Measurements from ENCODE around the gene EPHB4. TPM values are rescaled to one million over a fixed set of nuclear protein-coding genes. Genes with fewer than 3 reads are reported as not detected.

Gene EPHB4
- total and polyA plus RNA-seq, 2 of the 4 experiments (the other 2 are of a cell fraction) = 34.5 to 36.4 TPM

GRCh38 chr7:100865938-100866728 is 38.8 kb upstream of the EPHB4 start:
- Histone ChIP-seq H3K4me3 (ENCODE audit: insufficient read depth, low read depth, low read length) (no peak overlapping the region), H2BK20ac (ENCODE audit: low read depth, low read length) (peak overlapping the region; percentile 63), H3K4me1 (ENCODE audit: control insufficient read depth, insufficient read depth, low read length) (peaks cover 18% of the 10 kb centered on the region), H4K8ac (ENCODE audit: low read depth in 2 of 2, low read length in 2 of 2) (peak overlapping the region; percentile 58 to 92; a peak in 3 of 4 replicates), H2AFZ (replicated peaks; ENCODE audit: low read length, poor library complexity) (peak overlapping the region; percentile 84), H2BK120ac (ENCODE audit: low read depth, low read length) (peak overlapping the region; percentile 92), H3K27ac (ENCODE audit: insufficient read depth, low read length) (peak overlapping the region; percentile 58), H3K14ac (replicated peaks; ENCODE audit: low read depth, low read length) (peak overlapping the region; percentile 90), H4K5ac (ENCODE audit: low read depth, low read length) (peak overlapping the region; percentile 73), H2BK15ac (ENCODE audit: low read depth, low read length) (peak overlapping the region; percentile 42; the same call in 1 of the 3 replicates), H3K4me2 (ENCODE audit: low read depth, low read length) (no peak overlapping the region), H3K79me1 (ENCODE audit: low read depth in 1 of 2, low read length in 2 of 2) (peaks cover 0 to 36% of the 10 kb centered on the region in 2 experiments; a peak in 2 of 4 replicates), H3K9me3 (ENCODE audit: control insufficient read depth, insufficient read depth, low read length) (no peaks in the 10 kb centered on the region), H2AK5ac (ENCODE audit: low read depth, low read length) (peak overlapping the region; percentile 93), H3K56ac (ENCODE audit: extremely low read depth, insufficient read depth, low read length) (no peak overlapping the region), H3K9ac (ENCODE audit: low read depth, low read length) (peak overlapping the region; percentile 50; the same call in 1 of the 2 replicates), H3K4ac (ENCODE audit: low read depth, low read length) (peak overlapping the region; percentile 94), H3K27me3 (ENCODE audit: control insufficient read depth, insufficient read depth, low read length) (no peaks in the 10 kb centered on the region), H3K18ac (ENCODE audit: low read depth, low read length) (peak overlapping the region; percentile 34; the same call in 1 of the 2 replicates), H3K23ac (ENCODE audit: low read depth, low read length) (0 out of 2 replicates have a peak overlapping the region, but pooled peaks have one; percentile 9), H2AK9ac (replicated peaks; ENCODE audit: low read depth, low read length, poor library complexity) (peak overlapping the region; percentile 100), H3K36me3 (ENCODE audit: control insufficient read depth, insufficient read depth, low read length) (peaks cover 24% of the 10 kb centered on the region), H4K91ac (ENCODE audit: insufficient read depth, low read depth, low read length) (peak overlapping the region; percentile 84), H4K20me1 (ENCODE audit: insufficient read depth, low read length) (0 out of 2 replicates have a peak, but pooled peaks cover 3% of the 10 kb centered on the region), H2BK5ac (ENCODE audit: low read depth, low read length, poor library complexity, severe bottlenecking) (peak overlapping the region; percentile 52), H3K9me1 (ENCODE audit: insufficient read depth, low read length) (peaks cover 4% of the 10 kb centered on the region; the same call in 1 of the 2 replicates)
- CTCF ChIA-PET = interaction anchor here (0.6 to 1.1 kb wide), 2 partner anchors 14 to 273 kb away, joined by 3 to 4 read pairs; partner anchors contain the start of gene SLC12A9
- dilution Hi-C loops (cut with HindIII; ENCODE audit: low sequenced_read_pairs, unreplicated experiment) = no loop called here
- BruUV-seq (replicated peaks) = no TSS peak
- POLR2A ChIA-PET (ENCODE audit: unreplicated experiment) = interaction anchor here (0.7 kb wide), 1 partner anchor 17 kb away, joined by 12 read pairs; no protein-coding TSS in a partner anchor
- in situ Hi-C loops (cut with MboI; ENCODE audit: low sequenced_read_pairs) = loop anchor here (25.0 kb wide), 2 partner anchors 279 to 404 kb away; partner anchors contain the start of genes FBXO24, LRCH4 and SPACDR
- ATAC-seq (ENCODE audit: low read depth) (peak; percentile 0; the same call in 1 of the 2 replicates), DNase-seq (no peak)
- intact Hi-C loops (cut with micrococcal nuclease) = loop anchor here (2.0 kb wide), 1 partner anchor 29 kb away; no protein-coding TSS in a partner anchor
- 76% methylated on average over 19 of the region's 46 CpGs; no CpG with 5 or more reads in 1 of the 2 experiments for WGBS, 2 experiments (ENCODE audit: extremely low coverage in 2 of 2, insufficient read length in 1 of 2)
- TF ChIP-seq RFX5 (IDR thresholded peaks at IDR 0.05; ENCODE audit: low read depth, low read length) = no peak
- no peak for TF ChIP-seq CHD1 (IDR thresholded peaks at IDR 0.05; ENCODE audit: low read depth, low read length)
- no peak for TF ChIP-seq RCOR1 (IDR thresholded peaks at IDR 0.05; ENCODE audit: insufficient replicate concordance, low read length)
- TF ChIP-seq POLR2A (IDR thresholded peaks at IDR 0.05; ENCODE audit: low read depth, low read length) = no peak
- no peak for TF ChIP-seq ELK1 (IDR thresholded peaks at IDR 0.05; ENCODE audit: borderline replicate concordance, low read depth, low read length)
- no peak for TF ChIP-seq FOS (IDR thresholded peaks at IDR 0.05; ENCODE audit: low read depth, low read length)
- no peak for TF ChIP-seq MXI1 (IDR thresholded peaks at IDR 0.05; ENCODE audit: borderline replicate concordance, low read depth, low read length)

Measured in IMR-90 (cell line).